ENCODE data around the gene TMEM109. TPM values are rescaled to one million over a fixed set of nuclear protein-coding genes. Genes with fewer than 3 reads are reported as not detected.

The TMEM109 gene
- total and polyA plus RNA-seq, 9 of the 15 experiments (the other 6 are each of a cell fraction or from before 2014, with no cell fraction given) = 9.2 to 71.3 (median 30.5) TPM

DNA sequence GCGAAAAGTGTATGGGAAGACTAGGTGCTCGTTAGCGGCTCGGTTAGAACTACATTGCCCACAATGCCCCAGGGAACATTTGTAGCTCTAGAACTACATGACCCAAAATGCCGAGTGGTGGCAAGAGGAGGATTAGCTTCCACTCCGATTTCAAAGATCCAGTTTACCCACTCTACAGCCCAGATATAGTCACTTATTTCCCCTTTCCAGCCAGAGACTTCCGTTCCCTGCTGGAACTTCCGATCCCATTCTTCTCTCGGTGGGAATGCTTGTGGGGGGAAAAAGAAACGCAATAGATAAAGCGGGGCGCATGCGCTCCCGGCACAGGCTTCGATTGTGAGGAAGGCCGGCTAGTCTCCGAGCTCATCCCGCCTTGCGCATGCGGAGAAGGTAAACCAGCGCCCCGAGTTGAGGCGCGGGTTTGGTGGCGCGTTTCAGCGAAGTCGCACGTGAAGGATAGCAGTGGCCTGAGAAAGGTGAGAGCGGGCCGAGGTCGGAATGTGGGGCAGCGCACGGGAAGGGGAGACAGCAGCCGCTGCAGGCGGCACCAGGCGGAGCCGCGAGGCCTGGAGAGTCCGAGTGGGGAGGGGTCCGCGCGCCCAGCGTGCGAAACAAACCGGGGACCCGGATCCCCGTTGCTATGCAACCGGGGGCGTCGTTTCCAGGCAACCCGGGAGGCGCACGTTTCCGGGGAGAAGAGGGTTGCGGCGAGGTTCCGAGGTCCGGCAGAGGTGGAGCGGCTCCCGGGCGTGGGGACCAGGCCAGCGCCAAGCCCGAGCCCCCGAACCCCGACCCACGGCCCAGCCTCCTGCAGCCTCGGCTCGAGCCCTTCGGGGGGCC lies at the start of gene TMEM109 (continued):
- TF ChIP-seq FOXA3 (CRISPR knock-in tag; conservative IDR thresholded peaks at IDR 0.05 in 1 of 2, IDR thresholded peaks at IDR 0.05 in 1 of 2) (peak in 1 of 2 experiments; percentile 69; a peak in 1 of 4 replicates), KLF6 (CRISPR knock-in tag; IDR thresholded peaks at IDR 0.05; ENCODE audit: borderline replicate concordance) (peak; percentile 67; the same call in 1 of the 2 replicates), ZBTB8A (IDR thresholded peaks at IDR 0.05; ENCODE audit: partially characterized antibody) (no peak), DDX20 (tag; IDR thresholded peaks at IDR 0.05; ENCODE audit: low read depth) (no peak), TAL1 (IDR thresholded peaks at IDR 0.05) (no peak), FOXK2 (conservative IDR thresholded peaks at IDR 0.05 in 1 of 2, IDR thresholded peaks at IDR 0.05 in 1 of 2; ENCODE audit: low read depth in 2 of 2) (peak in 1 of 2 experiments; percentile 41; a peak in 1 of 4 replicates), CHCHD3 (CRISPR knock-in tag; IDR thresholded peaks at IDR 0.05) (no peak), TOE1 (IDR thresholded peaks at IDR 0.05; ENCODE audit: borderline replicate concordance) (no peak), TOE1 (CRISPR knock-in tag; IDR thresholded peaks at IDR 0.05; ENCODE audit: borderline replicate concordance, low read depth) (0 out of 2 replicates have a peak, but pooled peaks have one; percentile 31), ZNF436 (CRISPR knock-in tag; IDR thresholded peaks at IDR 0.05) (0 out of 2 replicates have a peak, but pooled peaks have one; percentile 41), EP400 (IDR thresholded peaks at IDR 0.05) (peak; percentile 68), MYNN (IDR thresholded peaks at IDR 0.05) (peak; percentile 91), MYNN (CRISPR knock-in tag; IDR thresholded peaks at IDR 0.05) (peak; percentile 74), SMAD1 (IDR thresholded peaks at IDR 0.05; ENCODE audit: low read depth, low read length, partially characterized antibody) (peak; percentile 46), KDM4B (IDR thresholded peaks at IDR 0.05; ENCODE audit: borderline replicate concordance in 2 of 2, low read depth in 1 of 2) (no peak), DPF2 (IDR thresholded peaks at IDR 0.05) (peak; percentile 50; the same call in 1 of the 2 replicates), TBP (optimal IDR thresholded peaks at IDR 0.05; ENCODE audit: low read depth, low read length) (peak; percentile 72), ZNF707 (CRISPR knock-in tag; conservative IDR thresholded peaks at IDR 0.05) (0 out of 2 replicates have a peak, but pooled peaks have one; percentile 36), ETV5 (CRISPR knock-in tag; IDR thresholded peaks at IDR 0.05; ENCODE audit: low read depth) (peak; percentile 60; the same call in 1 of the 2 replicates), MYC (IDR thresholded peaks at IDR 0.05; ENCODE audit: low read depth, low read length) (peak; percentile 79; the same call in 1 of the 2 replicates), MYC (CRISPR knock-in tag; IDR thresholded peaks at IDR 0.05; ENCODE audit: borderline replicate concordance, low read depth) (0 out of 2 replicates have a peak, but pooled peaks have one; percentile 23), MBD2 (IDR thresholded peaks at IDR 0.05; ENCODE audit: borderline replicate concordance, low read depth) (peak; percentile 77)
- TF ChIP-seq, protein P1, sequence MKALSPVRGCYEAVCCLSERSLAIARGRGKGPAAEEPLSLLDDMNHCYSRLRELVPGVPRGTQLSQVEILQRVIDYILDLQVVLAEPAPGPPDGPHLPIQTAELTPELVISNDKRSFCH (CRISPR knock-in tag; IDR thresholded peaks at IDR 0.05) = no peak
- TF ChIP-seq, protein P1 (tag; IDR thresholded peaks at IDR 0.05) = 0 out of 2 replicates have a peak, but pooled peaks have one; percentile 12
- TF ChIP-seq, protein P2, sequence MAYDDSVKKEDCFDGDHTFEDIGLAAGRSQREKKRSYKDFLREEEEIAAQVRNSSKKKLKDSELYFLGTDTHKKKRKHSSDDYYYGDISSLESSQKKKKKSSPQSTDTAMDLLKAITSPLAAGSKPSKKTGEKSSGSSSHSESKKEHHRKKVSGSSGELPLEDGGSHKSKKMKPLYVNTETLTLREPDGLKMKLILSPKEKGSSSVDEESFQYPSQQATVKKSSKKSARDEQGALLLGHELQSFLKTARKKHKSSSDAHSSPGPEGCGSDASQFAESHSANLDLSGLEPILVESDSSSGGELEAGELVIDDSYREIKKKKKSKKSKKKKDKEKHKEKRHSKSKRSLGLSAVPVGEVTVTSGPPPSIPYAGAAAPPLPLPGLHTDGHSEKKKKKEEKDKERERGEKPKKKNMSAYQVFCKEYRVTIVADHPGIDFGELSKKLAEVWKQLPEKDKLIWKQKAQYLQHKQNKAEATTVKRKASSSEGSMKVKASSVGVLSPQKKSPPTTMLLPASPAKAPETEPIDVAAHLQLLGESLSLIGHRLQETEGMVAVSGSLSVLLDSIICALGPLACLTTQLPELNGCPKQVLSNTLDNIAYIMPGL (CRISPR knock-in tag; IDR thresholded peaks at IDR 0.05) = peak; percentile 61; the same call in 1 of the 2 replicates
- TF ChIP-seq, protein P3, sequence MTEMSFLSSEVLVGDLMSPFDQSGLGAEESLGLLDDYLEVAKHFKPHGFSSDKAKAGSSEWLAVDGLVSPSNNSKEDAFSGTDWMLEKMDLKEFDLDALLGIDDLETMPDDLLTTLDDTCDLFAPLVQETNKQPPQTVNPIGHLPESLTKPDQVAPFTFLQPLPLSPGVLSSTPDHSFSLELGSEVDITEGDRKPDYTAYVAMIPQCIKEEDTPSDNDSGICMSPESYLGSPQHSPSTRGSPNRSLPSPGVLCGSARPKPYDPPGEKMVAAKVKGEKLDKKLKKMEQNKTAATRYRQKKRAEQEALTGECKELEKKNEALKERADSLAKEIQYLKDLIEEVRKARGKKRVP (CRISPR knock-in tag; IDR thresholded peaks at IDR 0.05) = peak; percentile 50

Data from K562 (cell line).